Stimulated activated CD4-positive, alpha-beta T cell treated with anti-CD3 and anti-CD28 coated beads, Interleukin-1b, Interleukin-23, amount 100 ng/mL, for 24 hours (primary cell): ENCODE data around the gene GALNT17.

Experiments
- DNase-seq, 4 experiments: peaks; one replicate each; pipeline ENCODE4 v3.0.0-alpha.2; 2020; ENCODE audit warnings: low read depth in 4 of 4, low spot score in 1 of 4

GALNT17 gene

GRCh38 chr7:71386152-71386785, 254.3 kb downstream of the GALNT17 start:
- DNase-seq: no peak

- no peak for DNase-seq
These were observed 256.2 kb downstream of the GALNT17 start for GRCh38 chr7:71388181-71388580.

GRCh38 chr7:71389976-71390375, 258.0 kb downstream of the GALNT17 start:
- DNase-seq: no peak

GRCh38 chr7:71393661-71394060, 261.7 kb downstream of the GALNT17 start:
- DNase-seq: no peak

GRCh38 chr7:71402684-71403083, 270.7 kb downstream of the GALNT17 start:
- DNase-seq: no peak

GRCh38 chr7:71403202-71403946, 271.4 kb downstream of the GALNT17 start:
- DNase-seq: no peak

- DNase-seq: no peak
These were observed 272.9 kb downstream of the GALNT17 start for GRCh38 chr7:71404726-71405345.

GRCh38 chr7:71408271-71408670, 276.3 kb downstream of the GALNT17 start:
- no peak for DNase-seq

GRCh38 chr7:71409550-71410157, 277.7 kb downstream of the GALNT17 start:
- no peak for DNase-seq

- no peak for DNase-seq
These were observed 279.5 kb downstream of the GALNT17 start for GRCh38 chr7:71411475-71411874.

GRCh38 chr7:71414490-71414889, 282.5 kb downstream of the GALNT17 start:
- DNase-seq: no peak

- no peak for DNase-seq
These were observed 287.8 kb downstream of the GALNT17 start for GRCh38 chr7:71419546-71420337.

- DNase-seq: no peak
These were observed 290.2 kb downstream of the GALNT17 start for GRCh38 chr7:71422104-71422503.

GRCh38 chr7:71424166-71425035, 292.5 kb downstream of the GALNT17 start:
- no peak for DNase-seq

GRCh38 chr7:71429083-71429482, 297.1 kb downstream of the GALNT17 start:
- DNase-seq: no peak

- DNase-seq: no peak
These were observed 298.3 kb downstream of the GALNT17 start for GRCh38 chr7:71430246-71430645.

GRCh38 chr7:71439321-71439720, 307.4 kb downstream of the GALNT17 start:
- no peak for DNase-seq

- DNase-seq: no peak
These were observed 310.7 kb downstream of the GALNT17 start for GRCh38 chr7:71442492-71443190.

- DNase-seq: no peak
These were observed 311.2 kb downstream of the GALNT17 start for GRCh38 chr7:71443191-71443530.

GRCh38 chr7:71444130-71444529, 312.2 kb downstream of the GALNT17 start:
- DNase-seq: no peak
